MG63 (cell line): ENCODE data around the gene PRM2. TPM values are rescaled to one million over a fixed set of nuclear protein-coding genes. Genes with fewer than 3 reads are reported as not detected.

Source experiments
- DNase-seq: peaks from one replicate; pipeline ENCODE4 v3.0.0-alpha.2; 2020
- H3K27me3 ChIP-seq: fragments of 250-450 bp; sonication (Bioruptor Pico); 2 replicates; pipeline ENCODE4 v1.5.1; 2020; ENCODE audit warnings: mild to moderate bottlenecking, moderate library complexity
- H3K36me3 ChIP-seq: fragments of 250-450 bp; sonication (Bioruptor Pico); 2 replicates; pipeline ENCODE4 v1.5.1; 2020; ENCODE audit warnings: mild to moderate bottlenecking, moderate library complexity
- H3K4me3 ChIP-seq: fragments of 250-450 bp; sonication (Bioruptor Pico); 2 replicates; pipeline ENCODE4 v1.5.1; 2020; ENCODE audit warnings: mild to moderate bottlenecking, moderate library complexity
- H3K9me3 ChIP-seq: fragments of 250-450 bp; sonication (Bioruptor Pico); 2 replicates; pipeline ENCODE4 v1.5.1; 2020; ENCODE audit warnings: mild to moderate bottlenecking, moderate library complexity
- total RNA-seq: library from RNA; depleted of rRNA; stranded (reverse); fragments of >200 nt; shearing (Covaris generic); gene quantifications from 2 replicates; pipeline ENCODE4 v1.2.3, GENCODE V29; 2014; ENCODE audit warnings: low replicate concordance

Gene PRM2
- total RNA-seq, 1 experiment from 2014 or later = not detected

DNA sequence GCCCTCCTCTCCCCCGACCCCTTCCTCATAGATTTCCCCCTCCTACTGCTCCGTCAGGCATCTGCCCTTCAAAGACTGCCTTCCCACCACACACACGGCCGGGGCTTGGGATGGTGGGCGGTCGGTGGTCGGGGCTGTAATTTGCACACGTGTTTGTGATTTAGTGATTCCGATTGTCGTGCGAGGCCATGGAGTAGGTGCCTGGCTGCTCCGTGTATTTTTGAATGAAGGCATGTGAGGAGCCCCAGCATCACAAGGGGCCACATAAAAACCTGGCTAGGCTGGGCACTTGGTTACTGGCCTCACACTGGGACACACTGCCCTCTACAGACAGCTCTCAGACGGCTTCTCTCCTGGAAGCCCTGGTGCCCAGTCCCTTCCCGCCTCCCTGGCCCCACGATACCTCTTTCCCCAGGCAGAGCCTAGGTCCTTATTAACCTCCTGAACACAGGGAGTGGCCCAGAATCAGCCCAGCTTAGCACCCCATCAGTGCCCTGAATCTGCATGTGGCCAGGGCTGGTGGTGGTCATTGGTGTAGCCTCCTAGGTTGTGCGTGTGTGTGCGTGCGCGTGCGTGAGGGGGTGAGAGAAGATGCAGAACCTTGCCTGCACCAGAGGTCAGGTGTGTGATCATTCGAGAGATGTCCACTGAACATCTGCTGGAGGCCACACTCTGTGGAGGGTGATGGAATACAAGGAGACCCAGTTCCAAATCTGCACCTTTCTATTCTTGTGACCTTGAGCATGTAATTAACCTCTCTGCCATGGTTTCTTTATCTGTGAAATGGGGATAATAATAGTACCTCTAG, 18.9 kb downstream of the PRM2 start:
- H3K36me3 ChIP-seq = peaks cover 4% of the 10 kb centered on the region
- H3K9me3 ChIP-seq = no peaks in the 10 kb centered on the region
- DNase-seq = peak; percentile 80
- H3K4me3 ChIP-seq = peak overlapping the region; percentile 80
- H3K27me3 ChIP-seq = no peaks in the 10 kb centered on the region

DNA sequence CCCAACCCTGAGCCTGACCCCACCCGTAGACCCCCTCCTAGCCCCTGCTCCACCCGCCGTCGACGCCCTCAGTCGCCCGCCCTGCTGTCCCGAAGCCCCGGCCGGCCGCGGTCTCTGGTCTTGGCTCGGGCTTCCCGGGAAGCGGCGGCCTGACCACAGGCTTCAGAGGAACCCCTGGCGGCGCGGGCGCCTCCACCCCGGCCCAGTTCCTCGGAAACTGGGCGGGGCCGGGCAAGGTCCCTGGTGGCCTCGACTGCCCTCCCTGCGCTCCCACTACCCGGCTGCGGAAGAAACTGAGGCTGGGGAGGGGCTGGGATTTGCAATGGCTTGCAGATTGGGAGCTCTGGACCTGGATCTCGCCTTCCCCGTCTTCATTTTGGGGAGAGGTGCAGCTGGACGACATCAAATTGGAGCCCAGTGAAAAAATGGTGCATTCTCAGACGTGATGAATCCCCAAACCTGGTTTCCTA, 19.6 kb downstream of the PRM2 start:
- peak; percentile 71 for DNase-seq

DNA sequence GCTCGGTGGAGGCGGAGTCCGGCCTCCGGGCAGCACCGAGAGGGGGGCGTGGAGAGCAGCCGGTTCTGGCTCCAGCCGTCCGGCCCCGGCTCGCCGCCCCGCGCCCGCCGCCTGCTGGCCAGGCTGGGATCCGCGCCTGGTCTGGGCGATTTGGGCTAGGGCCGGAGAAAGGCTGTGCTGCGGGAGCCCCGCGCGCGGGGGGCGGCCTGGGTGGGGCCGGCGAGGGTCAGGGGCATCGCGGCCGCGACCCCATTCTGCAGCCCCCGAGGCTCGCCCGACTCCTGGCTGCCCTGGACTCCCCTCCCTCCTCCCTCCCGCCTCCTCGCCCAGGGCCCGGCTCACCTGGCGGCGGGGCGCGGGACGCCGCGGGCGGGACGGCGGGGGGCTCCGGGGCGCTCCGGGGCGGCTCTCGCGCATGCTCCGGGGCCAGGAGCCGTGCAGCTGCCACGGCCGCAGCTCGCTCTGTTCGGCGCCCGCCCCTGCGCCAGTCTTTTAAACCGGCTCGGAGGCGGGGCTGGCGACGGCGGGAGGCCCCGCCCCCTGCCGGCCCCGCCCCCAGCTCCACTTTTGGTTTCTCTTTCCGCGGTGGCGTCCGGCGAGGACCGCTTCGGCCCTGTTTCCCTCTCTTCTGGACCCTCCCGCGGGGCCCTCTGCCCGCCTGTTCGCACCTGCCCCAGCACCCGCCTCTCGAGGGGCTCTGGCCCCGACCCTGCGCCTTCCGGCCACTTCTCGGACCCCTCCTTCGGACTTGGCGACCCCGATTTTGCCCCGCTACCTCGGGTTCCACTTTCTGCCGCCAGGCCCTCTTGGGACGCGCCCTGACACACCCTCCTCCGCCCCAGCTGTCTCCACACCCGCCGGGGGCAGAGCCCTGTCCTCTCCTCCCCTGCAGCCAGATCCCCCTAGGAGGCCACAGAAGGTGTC, 20.3 kb downstream of the PRM2 start, which contains the start of gene SOCS1:
TSS of gene SOCS1 (minus strand) at position 468 of the 924 bp plus-strand sequence. CDS start 726 bp downstream, outside the sequence.
- no peaks in the 10 kb centered on the region for H3K9me3 ChIP-seq
- peak within 1 kb of the TSS; percentile 80 for H3K4me3 ChIP-seq
- H3K36me3 ChIP-seq = peaks cover 4% of the 10 kb centered on the region
- H3K27me3 ChIP-seq = no peaks in the 10 kb centered on the region
- peak; percentile 88 for DNase-seq

More for the DNA sequence above, 19.6 kb downstream of the PRM2 start:
- H3K9me3 ChIP-seq = no peaks in the 10 kb centered on the region
- H3K36me3 ChIP-seq = peaks cover 4% of the 10 kb centered on the region
- peak overlapping the region; percentile 80 for H3K4me3 ChIP-seq
- H3K27me3 ChIP-seq = no peaks in the 10 kb centered on the region

DNA sequence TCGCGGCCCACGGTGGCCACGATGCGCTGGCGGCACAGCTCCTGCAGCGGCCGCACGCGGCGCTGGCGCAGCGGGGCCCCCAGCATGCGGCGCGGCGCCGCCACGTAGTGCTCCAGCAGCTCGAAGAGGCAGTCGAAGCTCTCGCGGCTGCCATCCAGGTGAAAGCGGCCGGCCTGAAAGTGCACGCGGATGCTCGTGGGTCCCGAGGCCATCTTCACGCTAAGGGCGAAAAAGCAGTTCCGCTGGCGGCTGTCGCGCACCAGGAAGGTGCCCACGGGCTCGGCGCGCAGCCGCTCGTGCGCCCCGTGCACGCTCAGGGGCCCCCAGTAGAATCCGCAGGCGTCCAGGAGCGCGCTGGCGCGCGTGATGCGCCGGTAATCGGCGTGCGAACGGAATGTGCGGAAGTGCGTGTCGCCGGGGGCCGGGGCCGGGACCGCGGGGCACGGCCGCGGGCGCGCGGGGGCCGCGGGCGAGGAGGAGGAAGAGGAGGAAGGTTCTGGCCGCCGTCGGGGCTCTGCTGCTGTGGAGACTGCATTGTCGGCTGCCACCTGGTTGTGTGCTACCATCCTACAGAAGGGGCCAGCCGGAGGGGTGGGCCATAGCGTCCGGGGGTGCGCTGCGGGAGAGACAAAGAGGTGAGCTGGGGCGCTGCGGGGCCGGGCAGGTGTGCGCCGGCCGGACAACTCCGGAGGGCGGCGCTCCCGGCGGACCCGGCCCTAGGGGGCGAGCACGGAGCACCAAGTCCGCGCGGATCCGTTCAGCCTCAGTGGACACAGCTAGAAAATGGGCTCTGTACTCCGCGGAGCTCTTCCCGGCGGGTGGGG, 21.2 kb downstream of the PRM2 start:
- H3K27me3 ChIP-seq = no peaks in the 10 kb centered on the region
- peak overlapping the region; percentile 80 for H3K4me3 ChIP-seq
- H3K36me3 ChIP-seq = peaks cover 4% of the 10 kb centered on the region
- peak; percentile 44 for DNase-seq
- H3K9me3 ChIP-seq = no peaks in the 10 kb centered on the region

DNA sequence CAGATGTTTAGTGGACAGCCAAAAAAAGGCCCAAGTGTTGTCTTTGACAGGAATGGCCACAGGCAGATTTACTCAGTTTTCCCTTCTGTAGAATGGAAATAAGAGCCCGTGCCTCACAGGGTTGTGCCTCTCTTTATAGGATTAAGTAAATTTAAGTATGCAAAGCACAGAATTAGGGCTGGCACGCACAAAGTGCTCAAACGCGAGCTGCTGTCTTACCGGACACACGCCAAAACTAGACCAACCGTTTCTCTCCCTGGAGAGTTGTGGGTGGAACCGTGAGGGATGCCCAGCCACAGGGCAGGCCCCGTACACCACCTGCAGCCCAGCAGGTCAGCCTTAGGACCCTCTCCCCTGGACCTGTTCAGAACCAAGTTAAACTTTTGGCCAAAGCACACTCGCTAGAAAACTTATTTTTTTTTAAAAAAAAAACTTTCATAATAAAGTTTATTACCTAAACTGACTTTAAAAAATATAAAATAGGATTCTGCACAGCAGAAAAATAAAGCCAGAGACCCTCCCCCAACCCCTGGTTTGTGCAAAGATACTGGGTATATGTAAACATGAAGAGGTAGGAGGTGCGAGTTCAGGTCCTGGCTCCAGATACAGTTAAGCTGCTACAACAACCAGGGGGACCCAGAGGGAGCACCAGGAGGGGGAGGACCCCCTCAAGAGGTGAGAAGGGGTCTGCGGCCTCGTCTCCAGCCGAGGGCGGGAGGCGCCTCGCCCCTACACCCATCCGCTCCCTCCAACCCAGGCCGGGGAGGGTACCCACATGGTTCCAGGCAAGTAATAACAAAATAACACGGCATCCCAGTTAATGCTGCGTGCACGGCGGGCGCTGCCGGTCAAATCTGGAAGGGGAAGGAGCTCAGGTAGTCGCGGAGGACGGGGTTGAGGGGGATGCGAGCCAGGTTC, 22.0 kb downstream of the PRM2 start:
- DNase-seq = no peak
- peak overlapping the region; percentile 80 for H3K4me3 ChIP-seq
- no peaks in the 10 kb centered on the region for H3K9me3 ChIP-seq
- H3K27me3 ChIP-seq = no peaks in the 10 kb centered on the region
- peaks cover 4% of the 10 kb centered on the region for H3K36me3 ChIP-seq

DNA sequence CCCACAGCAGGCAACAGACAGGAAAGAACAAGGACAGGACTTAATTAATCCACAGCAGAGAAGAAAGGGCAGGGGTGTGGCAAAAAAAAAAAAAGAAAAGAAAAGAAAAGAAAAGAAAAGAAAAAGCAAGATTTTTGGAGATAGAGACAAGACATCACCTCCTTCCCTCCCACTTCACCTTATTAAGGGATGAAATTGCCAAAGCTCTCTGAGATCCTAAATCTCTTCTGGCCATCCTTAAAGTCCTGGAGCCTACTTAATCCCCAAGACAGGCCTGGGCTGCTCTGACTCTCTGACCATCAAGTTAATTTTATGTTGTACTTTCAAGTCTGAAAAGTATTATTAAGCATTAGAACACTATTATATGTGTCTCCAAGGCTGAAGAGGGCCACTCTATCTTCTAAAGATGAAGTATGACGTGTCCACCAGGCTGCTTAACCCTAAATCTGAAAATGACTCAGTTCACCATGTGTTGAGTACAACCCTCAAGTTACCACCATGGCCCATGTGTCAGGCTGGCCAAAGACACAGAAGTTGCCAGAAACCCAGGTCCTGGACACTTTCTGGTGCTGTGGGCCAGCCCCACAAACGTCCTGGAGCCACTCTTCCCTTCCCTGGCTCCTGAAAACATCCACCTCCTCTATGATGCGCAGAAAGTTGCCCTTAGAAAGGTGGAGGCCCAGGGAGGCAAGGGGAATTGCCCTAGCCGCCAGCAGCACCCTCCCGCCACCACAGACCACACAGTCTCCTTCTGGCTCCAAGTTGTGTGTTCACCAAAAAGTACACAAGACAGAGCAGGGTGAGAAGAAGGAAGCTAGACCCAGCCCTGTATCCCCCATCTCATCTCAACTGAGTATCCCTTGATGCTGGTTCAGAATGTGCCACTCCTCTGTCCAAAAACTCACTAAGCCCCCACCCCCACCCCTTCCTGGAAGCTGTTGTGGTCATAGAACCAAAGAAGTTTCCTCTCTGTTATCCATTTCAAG, 23.0 kb downstream of the PRM2 start:
- no peaks in the 10 kb centered on the region for H3K9me3 ChIP-seq
- DNase-seq = no peak
- H3K27me3 ChIP-seq = no peaks in the 10 kb centered on the region
- H3K36me3 ChIP-seq = peaks cover 4% of the 10 kb centered on the region
- H3K4me3 ChIP-seq = no peak overlapping the region

DNA sequence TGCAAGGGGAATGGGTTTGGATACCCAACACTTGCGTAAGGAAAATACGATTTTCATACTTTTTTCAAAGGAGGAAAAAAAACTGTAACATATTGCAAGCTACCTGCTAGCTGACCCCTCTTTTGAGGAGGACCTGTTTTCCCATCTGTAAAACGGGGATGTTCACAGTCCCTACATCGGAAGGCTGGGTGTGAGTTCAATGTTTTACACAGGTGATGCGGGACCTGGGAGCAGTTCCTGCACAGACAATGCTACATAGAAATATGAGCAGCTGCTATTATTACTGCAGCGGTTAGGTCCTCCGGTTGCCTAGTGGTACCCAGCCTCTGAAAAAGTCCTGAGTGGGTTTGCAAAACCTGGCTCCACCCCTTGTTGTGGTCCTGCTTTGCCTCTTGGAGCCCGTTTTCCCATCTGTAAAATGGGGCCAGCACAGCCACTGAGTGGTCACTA, 23.8 kb downstream of the PRM2 start:
- H3K36me3 ChIP-seq = peaks cover 4% of the 10 kb centered on the region
- H3K4me3 ChIP-seq = no peak overlapping the region
- DNase-seq = no peak
- no peaks in the 10 kb centered on the region for H3K27me3 ChIP-seq
- no peaks in the 10 kb centered on the region for H3K9me3 ChIP-seq

DNA sequence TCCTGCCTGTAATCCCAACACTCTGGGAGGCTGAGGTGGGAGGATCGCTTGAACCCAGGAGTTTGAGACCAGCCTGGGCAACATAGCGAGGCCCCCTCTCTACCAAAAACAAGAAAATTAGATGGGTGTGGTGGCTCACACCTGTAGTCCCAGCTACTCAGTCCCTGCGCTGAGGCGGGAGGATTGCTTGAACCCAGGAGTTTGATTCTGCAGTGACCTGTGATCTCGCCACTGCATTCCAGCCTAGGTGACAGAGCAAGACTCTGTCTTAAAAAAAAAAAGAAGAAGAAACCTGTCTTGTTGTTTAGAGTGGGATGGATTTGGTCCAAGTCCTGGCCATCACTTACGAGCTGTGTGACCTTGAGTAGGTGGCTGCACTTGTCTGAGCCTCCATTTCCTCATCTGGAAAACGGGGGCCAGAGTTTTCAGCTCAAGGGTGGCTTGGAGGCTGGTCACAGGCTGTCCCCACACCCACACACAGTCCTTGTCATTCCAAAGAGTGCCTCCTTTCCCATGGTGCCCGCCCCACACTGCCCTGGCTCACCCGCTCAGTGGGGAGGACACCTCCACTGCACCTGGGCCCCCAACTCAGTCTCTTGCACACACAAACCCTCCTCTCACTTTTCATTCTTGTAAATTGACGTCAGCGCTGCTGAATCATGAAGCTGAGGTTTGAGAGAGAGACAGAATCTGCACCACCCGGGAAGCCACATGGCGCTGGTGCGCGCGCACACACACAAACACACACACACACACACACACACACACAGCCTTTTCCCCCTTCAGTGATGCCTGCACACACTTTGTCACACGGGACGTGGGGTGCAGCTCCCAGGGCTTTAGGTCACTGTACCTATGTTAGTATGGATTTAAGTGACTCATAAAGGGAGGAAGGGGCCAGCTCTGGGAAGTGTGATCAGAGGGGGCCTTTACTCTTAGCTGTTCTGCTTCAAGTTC, 24.5 kb downstream of the PRM2 start:
- peaks cover 4% of the 10 kb centered on the region for H3K36me3 ChIP-seq
- no peak overlapping the region for H3K4me3 ChIP-seq
- no peak for DNase-seq
- H3K27me3 ChIP-seq = no peaks in the 10 kb centered on the region
- no peaks in the 10 kb centered on the region for H3K9me3 ChIP-seq

DNA sequence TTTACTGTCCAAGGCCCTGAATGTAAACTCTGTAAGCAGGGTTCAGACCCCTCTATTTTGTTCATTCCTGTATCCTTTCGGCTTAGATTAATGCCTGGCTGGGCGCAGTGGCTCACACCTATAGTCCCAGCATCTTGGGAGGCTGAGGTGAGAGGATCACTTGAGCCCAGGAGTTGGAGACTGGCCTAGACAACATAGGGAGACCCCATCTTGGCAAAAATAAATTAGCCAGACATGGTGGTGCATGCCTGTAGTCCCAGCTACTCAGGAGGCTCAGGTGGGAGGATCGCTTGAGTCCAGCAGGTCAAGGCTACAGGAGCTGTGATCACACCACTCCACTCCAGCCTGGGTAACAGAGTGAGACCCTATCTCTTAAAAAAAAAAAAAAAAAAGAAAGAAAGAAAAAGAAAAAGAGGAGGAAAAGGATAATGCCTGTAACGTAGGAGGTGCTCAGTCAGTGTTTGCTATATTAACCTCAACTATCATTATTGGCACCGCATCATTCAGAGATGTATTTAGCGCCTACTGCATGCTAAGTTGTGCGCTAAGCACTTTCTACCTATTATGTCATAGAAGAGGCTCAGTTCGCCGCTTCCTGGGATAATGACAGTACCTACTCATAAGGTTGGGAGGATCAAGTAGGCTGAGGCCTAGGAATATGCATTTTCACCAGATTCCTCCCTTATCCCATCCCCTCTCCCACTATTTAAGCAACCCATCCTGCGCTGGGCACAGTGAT, 25.3 kb downstream of the PRM2 start:
- H3K4me3 ChIP-seq = no peak overlapping the region
- no peak for DNase-seq
- H3K9me3 ChIP-seq = no peaks in the 10 kb centered on the region
- H3K27me3 ChIP-seq = no peaks in the 10 kb centered on the region
- peaks cover 4% of the 10 kb centered on the region for H3K36me3 ChIP-seq

DNA sequence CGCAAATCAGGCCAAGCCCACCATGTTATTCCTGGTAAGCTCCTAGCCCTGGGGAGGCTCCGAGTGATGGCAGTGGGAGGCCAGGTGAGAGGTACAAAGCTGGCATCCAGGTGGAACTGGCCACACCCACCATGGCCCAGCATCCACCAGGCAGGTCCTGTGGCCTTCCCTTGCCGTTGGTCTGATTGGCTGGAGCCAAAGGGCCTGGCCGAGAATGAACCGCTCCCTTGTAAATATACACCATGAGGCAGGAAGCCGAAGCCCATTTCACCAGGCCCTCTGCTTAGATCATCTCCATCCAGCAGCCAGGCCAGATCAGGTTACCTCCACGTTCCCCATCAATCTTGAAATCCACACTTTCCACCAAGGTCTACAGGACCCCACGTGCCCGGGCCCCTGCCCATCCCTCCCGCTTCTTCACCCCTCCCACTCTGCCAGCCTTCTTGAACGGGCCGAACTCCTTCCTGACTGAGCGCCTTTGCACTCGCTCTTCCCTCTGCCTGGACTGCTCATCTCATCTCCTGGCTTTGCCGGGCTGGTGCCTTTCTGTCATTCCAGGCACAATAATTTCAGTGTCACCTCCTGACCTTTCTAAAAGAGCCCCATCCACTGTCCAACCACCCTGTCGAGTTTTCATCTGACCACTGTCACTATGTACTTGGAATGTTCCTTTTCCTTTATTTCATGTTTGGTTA, 26.0 kb downstream of the PRM2 start:
- no peaks in the 10 kb centered on the region for H3K27me3 ChIP-seq
- DNase-seq = peak; percentile 19
- no peak overlapping the region for H3K4me3 ChIP-seq
- H3K36me3 ChIP-seq = peaks cover 4% of the 10 kb centered on the region
- H3K9me3 ChIP-seq = no peaks in the 10 kb centered on the region

DNA sequence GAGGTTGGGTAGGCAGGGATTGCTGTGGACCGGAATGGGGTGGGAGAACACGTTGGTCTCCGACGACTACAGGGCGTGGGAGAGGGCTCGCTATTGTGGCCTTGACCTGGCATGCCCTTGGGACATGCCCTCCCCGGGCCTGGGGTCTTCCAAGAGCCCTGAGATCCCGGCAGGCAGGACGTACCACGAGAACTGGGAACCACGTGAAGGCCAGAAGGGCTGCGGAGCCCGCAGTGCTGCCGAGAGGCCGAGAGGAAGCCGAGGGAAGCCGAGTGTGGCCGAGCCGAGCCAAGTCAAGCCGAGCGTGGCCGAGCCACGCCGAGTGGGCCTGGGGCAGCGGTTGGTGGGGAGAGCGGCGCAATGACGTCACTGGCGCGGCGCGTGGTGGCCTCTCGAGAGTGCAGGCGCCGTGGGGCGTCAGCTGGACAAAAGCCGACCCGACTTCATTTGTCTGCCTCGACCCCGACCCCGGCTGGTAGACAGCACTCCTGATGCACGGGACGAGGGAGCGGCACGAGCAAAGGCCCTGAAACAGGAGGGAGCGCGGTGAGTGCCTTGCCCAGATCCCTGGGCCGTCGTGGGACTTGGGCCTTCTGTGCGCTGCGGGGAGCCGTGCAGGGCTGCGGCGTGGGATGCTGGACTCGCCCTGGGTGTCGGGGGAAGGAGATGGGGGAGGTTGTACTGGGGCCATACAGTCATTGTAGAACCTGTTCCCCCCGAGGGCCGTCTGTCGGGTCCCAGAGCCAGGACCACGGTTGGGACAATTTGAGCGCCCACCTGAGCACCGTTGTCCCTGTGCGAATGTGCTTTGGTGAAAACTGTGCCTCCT, 26.8 kb downstream of the PRM2 start:
- no peaks in the 10 kb centered on the region for H3K27me3 ChIP-seq
- H3K4me3 ChIP-seq = no peak overlapping the region
- no peaks in the 10 kb centered on the region for H3K9me3 ChIP-seq
- no peak for DNase-seq
- H3K36me3 ChIP-seq = peaks cover 4% of the 10 kb centered on the region

DNA sequence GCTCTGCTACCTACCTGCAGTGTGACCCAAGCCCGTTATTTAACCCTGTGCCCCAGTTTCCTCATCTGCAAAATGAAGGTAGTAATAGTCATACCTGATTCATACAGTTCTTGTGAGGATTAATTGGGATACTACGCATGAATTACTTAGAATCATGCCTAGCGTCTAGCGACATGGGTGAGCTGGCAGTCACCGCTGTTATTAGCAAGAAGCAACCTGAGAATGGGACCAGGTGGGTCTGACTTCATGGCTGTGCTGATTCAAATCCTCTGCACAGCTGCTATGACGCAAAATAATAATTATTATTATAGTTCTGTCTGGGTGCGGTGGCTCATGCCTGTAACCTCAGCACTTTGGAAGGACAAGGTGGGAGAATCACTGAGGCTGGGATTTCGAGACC, 28.1 kb downstream of the PRM2 start:
- H3K27me3 ChIP-seq = no peaks in the 10 kb centered on the region
- H3K36me3 ChIP-seq = peaks cover 4% of the 10 kb centered on the region
- no peak overlapping the region for H3K4me3 ChIP-seq
- H3K9me3 ChIP-seq = no peaks in the 10 kb centered on the region
- DNase-seq = no peak
